ENCODE results near the gene PSMB10.
A peak's percentile ranks its signal among the peaks of the same experiment; 100 is the strongest.

Gene PSMB10

GRCh38 chr16:67930678-67931211 is 5.9 kb downstream of the PSMB10 start:
- ChIA-PET CTCF (interaction anchor here (1.7 kb wide), 1 partner anchor 47 kb away, joined by 5 read pairs; no protein-coding TSS in a partner anchor), POLR2A (interaction anchor here (1.1 kb wide), 1 partner anchor 16 kb away, joined by 3 read pairs; no protein-coding TSS in a partner anchor)
- TF ChIP-seq FOXM1 (IDR thresholded peaks at IDR 0.05; ENCODE audit: borderline replicate concordance) (no peak), SUZ12 (IDR thresholded peaks at IDR 0.05) (no peak), ZNF384 (IDR thresholded peaks at IDR 0.05) (no peak), FOXK2 (IDR thresholded peaks at IDR 0.05) (no peak), PKNOX1 (IDR thresholded peaks at IDR 0.05) (no peak), HDGF (IDR thresholded peaks at IDR 0.05; ENCODE audit: borderline replicate concordance) (no peak), L3MBTL2 (conservative IDR thresholded peaks at IDR 0.05) (no peak), SP1 (IDR thresholded peaks at IDR 0.05) (no peak), LEF1 (IDR thresholded peaks at IDR 0.05; ENCODE audit: borderline replicate concordance) (no peak), TARDBP (IDR thresholded peaks at IDR 0.05) (no peak), CTBP1 (IDR thresholded peaks at IDR 0.05; ENCODE audit: borderline replicate concordance) (no peak), ELF4 (IDR thresholded peaks at IDR 0.05) (no peak), ARNT (IDR thresholded peaks at IDR 0.05) (no peak), BHLHE40 (IDR thresholded peaks at IDR 0.05; ENCODE audit: borderline replicate concordance) (no peak), NFRKB (IDR thresholded peaks at IDR 0.05) (no peak)
- DNase-seq (ENCODE audit: extremely low spot score): no peak

GRCh38 chr16:67930191-67930590 is 6.5 kb downstream of the PSMB10 start:
- CTCF ChIA-PET: no interaction called here
- POLR2A ChIA-PET: no interaction called here

GRCh38 chr16:67928561-67929364 is 7.9 kb downstream of the PSMB10 start:
- POLR2A ChIA-PET: no interaction called here
- no peak for TF ChIP-seq TARDBP (IDR thresholded peaks at IDR 0.05)
- no peak for TF ChIP-seq SUZ12 (IDR thresholded peaks at IDR 0.05)
- TF ChIP-seq FOXA1 (IDR thresholded peaks at IDR 0.05): no peak
- no peak for TF ChIP-seq BHLHE40 (IDR thresholded peaks at IDR 0.05; ENCODE audit: borderline replicate concordance)
- no peak for TF ChIP-seq L3MBTL2 (conservative IDR thresholded peaks at IDR 0.05)
- no peak for TF ChIP-seq NFRKB (IDR thresholded peaks at IDR 0.05)
- CTCF ChIA-PET: interaction anchor here (0.9 to 1.4 kb wide), 2 partner anchors 45 to 49 kb away, joined by 4 to 6 read pairs; no protein-coding TSS in a partner anchor
- peak; percentile 82 for DNase-seq (ENCODE audit: extremely low spot score)

More at GRCh38 chr16:67930191-67930590, 6.5 kb downstream of the PSMB10 start:
- DNase-seq (ENCODE audit: extremely low spot score): no peak
- TF ChIP-seq ZNF384 (IDR thresholded peaks at IDR 0.05): no peak
- no peak for TF ChIP-seq BHLHE40 (IDR thresholded peaks at IDR 0.05; ENCODE audit: borderline replicate concordance)
- no peak for TF ChIP-seq FOXK2 (IDR thresholded peaks at IDR 0.05)
- TF ChIP-seq FOXA1 (IDR thresholded peaks at IDR 0.05): no peak
- TF ChIP-seq PKNOX1 (IDR thresholded peaks at IDR 0.05): no peak
- no peak for TF ChIP-seq LEF1 (IDR thresholded peaks at IDR 0.05; ENCODE audit: borderline replicate concordance)
- TF ChIP-seq L3MBTL2 (conservative IDR thresholded peaks at IDR 0.05): no peak
- TF ChIP-seq ELF4 (IDR thresholded peaks at IDR 0.05): no peak
- TF ChIP-seq TARDBP (IDR thresholded peaks at IDR 0.05): no peak
- TF ChIP-seq SUZ12 (IDR thresholded peaks at IDR 0.05): no peak
- TF ChIP-seq SP1 (IDR thresholded peaks at IDR 0.05): no peak
- no peak for TF ChIP-seq FOXM1 (IDR thresholded peaks at IDR 0.05; ENCODE audit: borderline replicate concordance)
- TF ChIP-seq HDGF (IDR thresholded peaks at IDR 0.05; ENCODE audit: borderline replicate concordance): no peak
- TF ChIP-seq CTBP1 (IDR thresholded peaks at IDR 0.05; ENCODE audit: borderline replicate concordance): no peak
- no peak for TF ChIP-seq NFRKB (IDR thresholded peaks at IDR 0.05)

GRCh38 chr16:67928147-67928546 is 8.5 kb downstream of the PSMB10 start:
- ChIA-PET POLR2A (no interaction called here), CTCF (interaction anchor here (0.9 to 1.4 kb wide), 3 partner anchors 44 to 112 kb away, joined by 3 to 6 read pairs (median 4); no protein-coding TSS in a partner anchor)
- no peak for DNase-seq (ENCODE audit: extremely low spot score)
- TF ChIP-seq LEF1 (IDR thresholded peaks at IDR 0.05; ENCODE audit: borderline replicate concordance) (no peak), ZNF384 (IDR thresholded peaks at IDR 0.05) (no peak), SUZ12 (IDR thresholded peaks at IDR 0.05) (no peak), CTBP1 (IDR thresholded peaks at IDR 0.05; ENCODE audit: borderline replicate concordance) (no peak), L3MBTL2 (conservative IDR thresholded peaks at IDR 0.05) (no peak), FOXK2 (IDR thresholded peaks at IDR 0.05) (no peak), ARNT (IDR thresholded peaks at IDR 0.05) (no peak), FOXA1 (IDR thresholded peaks at IDR 0.05) (no peak), BHLHE40 (IDR thresholded peaks at IDR 0.05; ENCODE audit: borderline replicate concordance) (no peak), NFRKB (IDR thresholded peaks at IDR 0.05) (no peak), PKNOX1 (IDR thresholded peaks at IDR 0.05) (no peak), SP1 (IDR thresholded peaks at IDR 0.05) (no peak), TARDBP (IDR thresholded peaks at IDR 0.05) (no peak), FOXM1 (IDR thresholded peaks at IDR 0.05; ENCODE audit: borderline replicate concordance) (no peak), HDGF (IDR thresholded peaks at IDR 0.05; ENCODE audit: borderline replicate concordance) (no peak), ELF4 (IDR thresholded peaks at IDR 0.05) (no peak)

- DNase-seq (ENCODE audit: extremely low spot score): no peak
- ChIA-PET CTCF (interaction anchor here (1.1 kb wide), 1 partner anchor 111 kb away, joined by 3 read pairs; no protein-coding TSS in a partner anchor), POLR2A (no interaction called here)
- TF ChIP-seq L3MBTL2 (conservative IDR thresholded peaks at IDR 0.05): no peak
- no peak for TF ChIP-seq ZNF384 (IDR thresholded peaks at IDR 0.05)
- no peak for TF ChIP-seq FOXK2 (IDR thresholded peaks at IDR 0.05)
- no peak for TF ChIP-seq HDGF (IDR thresholded peaks at IDR 0.05; ENCODE audit: borderline replicate concordance)
- no peak for TF ChIP-seq FOXA1 (IDR thresholded peaks at IDR 0.05)
- no peak for TF ChIP-seq PKNOX1 (IDR thresholded peaks at IDR 0.05)
- TF ChIP-seq ARNT (IDR thresholded peaks at IDR 0.05): no peak
- no peak for TF ChIP-seq NFRKB (IDR thresholded peaks at IDR 0.05)
- no peak for TF ChIP-seq SP1 (IDR thresholded peaks at IDR 0.05)
- no peak for TF ChIP-seq FOXM1 (IDR thresholded peaks at IDR 0.05; ENCODE audit: borderline replicate concordance)
- no peak for TF ChIP-seq ELF4 (IDR thresholded peaks at IDR 0.05)
- no peak for TF ChIP-seq LEF1 (IDR thresholded peaks at IDR 0.05; ENCODE audit: borderline replicate concordance)
These were observed 9.3 kb downstream of the PSMB10 start for GRCh38 chr16:67927131-67927941.
